Effector CD8-positive, alpha-beta T cell (primary cell): ENCODE data around the gene BACH2.
"Not testable (repeated sequence)": the region's sequence is repeated elsewhere in the genome, so short reads cannot be mapped to it uniquely, and the experiment has no call there.

Experiments used
- DNase-seq: peaks from one replicate; lab custom pipeline; 2025; lab: John Stamatoyannopoulos, UW

BACH2 gene

DNA sequence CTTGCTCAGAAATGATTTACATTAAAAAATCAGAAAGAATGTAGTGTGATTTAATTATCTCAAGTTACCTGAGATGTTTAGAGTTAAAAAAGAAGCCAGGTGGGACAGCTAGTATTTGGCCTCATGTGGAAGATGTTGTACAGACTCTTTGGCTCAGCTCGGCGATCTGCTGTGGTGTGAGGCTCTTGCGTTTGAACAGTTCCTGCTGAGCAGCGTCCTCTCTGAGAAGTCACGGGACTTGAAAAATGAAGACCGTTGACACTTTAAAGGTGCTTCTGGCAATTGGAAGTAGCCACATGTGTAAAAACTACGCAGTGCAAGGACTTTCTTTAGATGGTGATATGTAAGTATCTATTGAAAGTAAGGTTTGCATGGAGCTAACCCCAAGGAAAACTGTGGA lies 169.0 kb downstream of the BACH2 start:
- no peak for DNase-seq

DNA sequence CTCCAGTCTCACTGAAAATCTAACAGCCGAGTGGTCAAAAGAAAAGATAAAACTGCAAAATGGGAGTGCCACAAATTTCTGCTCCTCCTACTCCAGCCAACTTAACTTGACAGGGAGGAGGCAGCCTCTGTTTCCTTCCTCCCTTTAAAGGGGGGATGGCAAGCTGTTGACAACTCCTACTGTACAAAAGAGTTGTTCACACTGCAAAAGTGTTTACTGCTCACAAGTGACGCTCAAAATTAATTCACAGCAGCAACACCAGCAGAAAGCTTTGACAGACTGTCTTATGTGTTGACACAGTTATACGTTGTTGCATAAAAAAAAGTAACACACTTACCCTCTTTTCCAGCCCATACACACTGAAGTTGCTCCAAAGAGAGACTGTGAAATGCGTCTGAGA lies 169.8 kb downstream of the BACH2 start:
- no peak for DNase-seq

DNA sequence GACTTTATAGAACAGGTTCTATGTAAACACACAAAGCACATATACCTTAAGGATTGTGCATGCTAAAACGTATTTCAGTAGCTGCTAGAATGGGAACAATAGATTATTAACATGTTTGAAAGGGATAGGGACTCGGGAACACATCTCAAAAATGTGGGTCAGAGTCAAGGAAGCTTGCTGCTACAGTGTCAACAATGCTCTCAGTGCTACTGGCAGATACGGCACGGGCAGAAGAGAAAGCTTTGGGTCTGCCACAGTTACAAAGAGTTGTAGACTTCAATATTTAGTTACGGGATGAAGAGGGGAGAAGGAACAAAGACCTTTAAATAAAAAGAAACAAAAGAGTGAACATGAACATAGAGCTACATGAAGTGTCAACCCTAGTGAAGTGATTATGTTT lies 170.5 kb downstream of the BACH2 start:
- no peak for DNase-seq

DNA sequence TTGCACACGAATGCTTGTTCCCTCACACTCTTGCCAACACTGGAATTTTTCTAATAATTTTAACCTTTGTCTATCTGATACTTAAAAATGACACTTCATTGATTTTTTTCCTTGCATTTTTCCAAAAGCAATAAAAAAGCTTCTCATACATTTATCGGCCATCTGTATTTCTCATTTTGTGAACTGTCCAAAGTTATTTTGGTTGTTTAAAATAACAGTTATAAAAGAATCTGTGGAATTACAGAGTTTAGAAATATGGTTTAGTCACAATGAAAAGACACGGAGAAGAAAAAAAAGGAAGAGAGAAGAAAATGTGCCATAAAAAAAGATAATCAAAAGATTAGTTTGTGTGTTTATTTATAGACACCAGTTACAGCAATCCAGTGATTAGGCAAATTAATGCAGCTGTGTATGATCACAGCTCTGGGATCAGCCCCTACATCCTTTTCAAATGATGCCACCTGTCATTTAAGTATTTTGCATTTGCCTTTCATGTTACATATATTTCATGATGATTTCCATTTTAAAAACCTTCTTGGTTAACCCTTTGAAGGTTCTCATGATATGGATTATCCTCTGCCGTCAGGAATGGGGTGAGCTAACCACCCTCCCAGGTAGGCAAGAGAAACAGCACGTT lies 171.7 kb downstream of the BACH2 start:
- no peak for DNase-seq

DNA sequence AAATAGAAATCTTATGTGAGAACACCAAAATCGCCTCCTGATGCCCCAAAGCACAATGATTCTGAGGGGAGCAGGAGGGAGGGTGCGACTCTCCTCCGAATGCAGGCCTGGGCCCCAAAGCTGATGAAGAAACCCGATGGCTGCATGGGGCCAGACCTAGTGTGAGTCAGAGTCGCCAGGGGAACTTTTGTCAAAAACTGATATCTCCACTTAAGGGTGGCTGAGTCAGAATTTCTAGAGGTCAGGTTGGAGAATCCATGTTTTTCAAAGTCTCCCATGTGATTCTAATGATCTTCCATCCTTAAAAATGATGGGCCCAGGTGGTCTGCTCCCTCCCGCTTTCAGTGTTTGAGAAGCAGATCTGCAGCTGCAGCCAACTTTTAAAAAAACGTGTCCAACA lies 172.8 kb downstream of the BACH2 start:
- DNase-seq = no peak

DNA sequence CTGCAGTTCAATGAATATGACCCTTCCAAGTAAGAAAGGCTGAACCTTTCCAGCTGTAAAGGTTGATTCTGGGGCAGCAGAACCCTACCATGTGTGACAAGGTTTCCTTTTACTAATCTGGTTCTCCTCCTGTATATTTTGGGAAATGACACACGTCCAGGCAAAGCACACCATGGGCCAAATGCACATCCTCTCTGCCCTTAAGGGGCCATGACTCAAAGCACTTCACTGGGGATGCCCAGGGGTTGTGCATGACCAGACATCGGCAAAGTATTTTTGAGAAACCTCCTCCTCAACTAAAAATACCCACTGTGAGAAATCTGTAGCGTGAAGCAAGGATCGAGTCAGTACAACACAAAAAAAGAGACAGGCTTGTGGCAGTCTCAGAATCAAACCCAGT lies 174.7 kb downstream of the BACH2 start:
- DNase-seq = no peak

DNA sequence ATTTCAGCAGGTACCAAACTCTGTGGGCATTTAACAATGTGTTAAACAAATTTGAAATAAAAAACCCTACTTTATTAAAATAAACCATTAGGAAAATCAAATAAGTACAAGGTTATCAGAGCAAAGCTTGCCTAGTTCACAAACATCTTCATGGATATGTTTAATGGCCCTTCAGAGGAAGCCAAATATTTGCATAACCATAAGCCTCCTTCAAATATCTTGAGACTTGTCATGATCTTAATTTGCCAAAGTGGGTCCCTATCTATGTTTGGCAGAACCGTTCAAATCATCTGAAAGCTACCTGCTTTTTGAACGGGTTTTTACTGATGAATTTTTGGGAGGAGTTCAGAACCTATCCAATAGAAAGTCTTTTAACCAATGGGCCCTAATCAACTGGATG lies 176.3 kb downstream of the BACH2 start:
- DNase-seq = no peak

DNA sequence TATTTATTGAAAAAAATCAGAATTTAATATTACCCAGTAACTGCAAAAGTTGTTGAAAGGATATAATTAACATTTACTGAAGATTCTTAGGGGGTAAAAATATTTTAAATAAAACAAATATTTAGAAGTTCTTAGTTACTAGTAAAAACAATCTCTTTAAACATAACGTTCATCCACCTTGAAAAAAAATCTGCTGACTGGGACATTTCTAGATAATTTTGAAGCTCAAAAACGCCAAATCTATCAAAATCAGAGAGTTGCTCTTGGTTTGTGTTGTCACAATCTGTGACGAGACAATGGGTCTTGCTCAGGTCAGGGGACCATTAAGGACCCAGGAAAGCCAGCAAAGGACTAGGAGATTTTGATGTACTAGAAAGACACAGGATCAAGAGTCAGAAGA lies 177.0 kb downstream of the BACH2 start:
- no peak for DNase-seq

DNA sequence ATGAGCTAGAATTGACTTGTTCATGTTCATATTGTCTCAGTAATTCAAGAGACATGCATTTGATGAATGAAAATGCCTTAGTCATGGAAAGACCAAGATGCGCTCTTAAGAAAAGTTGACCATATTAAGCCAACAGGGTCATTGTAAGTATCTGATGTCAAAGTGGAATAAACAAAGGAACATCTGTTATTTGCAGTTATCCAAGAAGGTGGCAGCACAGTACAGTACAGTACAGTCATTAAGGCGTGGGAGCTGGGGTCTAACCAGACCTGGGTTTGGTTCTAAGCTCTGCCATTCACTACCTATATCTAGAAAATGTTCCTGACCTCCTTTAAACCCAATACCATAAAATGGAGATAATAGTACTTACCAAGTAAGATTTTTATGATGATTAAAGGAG lies 178.1 kb downstream of the BACH2 start:
- DNase-seq = no peak

DNA sequence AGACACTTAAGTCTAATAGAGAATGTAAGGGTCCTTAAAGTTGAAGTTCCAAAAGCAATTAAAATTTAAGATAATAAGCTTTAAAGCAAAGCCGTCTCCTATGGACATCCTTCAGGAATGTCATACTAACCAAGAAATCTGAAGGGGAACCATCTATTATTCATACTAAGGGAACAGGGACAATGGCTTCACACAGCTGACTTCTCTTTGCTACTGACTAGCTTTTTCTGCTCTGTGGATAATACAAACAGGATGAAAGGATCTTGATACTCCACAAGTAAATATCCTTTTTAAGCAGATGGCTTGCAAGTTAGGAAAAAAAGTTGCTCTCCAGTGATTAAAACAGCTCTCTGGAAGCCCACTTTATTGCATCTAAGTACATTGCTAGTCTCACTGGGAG lies 178.6 kb downstream of the BACH2 start:
- no peak for DNase-seq

DNA sequence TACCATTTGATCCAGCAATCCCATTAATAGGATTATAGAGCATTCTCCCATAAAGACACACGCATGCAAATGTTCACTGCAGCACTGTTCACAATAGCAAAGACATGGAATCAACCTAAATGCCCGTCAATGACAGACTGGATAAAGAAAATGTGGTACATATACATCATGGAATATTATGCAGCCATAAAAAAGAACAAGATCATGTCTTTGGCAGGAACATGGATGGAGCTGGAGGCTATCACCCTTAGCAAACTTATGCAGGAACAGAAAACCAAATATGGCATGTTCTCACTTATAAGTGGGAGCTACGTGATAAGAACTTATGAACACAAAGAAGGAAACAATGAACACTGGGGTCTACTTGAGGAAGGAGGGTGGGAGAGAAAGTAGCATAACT lies 180.5 kb downstream of the BACH2 start:
- DNase-seq = not testable (repeated sequence)

DNA sequence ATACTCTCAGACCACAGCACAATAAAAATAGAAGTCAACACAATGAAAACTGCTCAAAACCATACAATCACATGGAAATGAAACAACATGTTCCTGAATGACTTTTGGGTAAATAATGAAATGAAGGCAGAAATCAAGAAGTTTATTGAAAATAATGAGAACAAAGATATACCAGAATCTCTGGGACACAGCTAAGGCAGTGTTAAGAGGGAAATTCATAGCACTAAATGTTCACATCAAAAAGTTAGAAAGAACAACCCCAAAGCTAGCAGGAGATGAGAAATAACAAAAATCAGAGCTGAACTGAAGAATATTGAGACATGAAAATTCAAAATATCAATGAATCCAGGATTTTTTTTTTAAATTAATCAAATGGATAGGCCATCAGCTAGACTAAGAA lies 183.3 kb downstream of the BACH2 start:
- no peak for DNase-seq

DNA sequence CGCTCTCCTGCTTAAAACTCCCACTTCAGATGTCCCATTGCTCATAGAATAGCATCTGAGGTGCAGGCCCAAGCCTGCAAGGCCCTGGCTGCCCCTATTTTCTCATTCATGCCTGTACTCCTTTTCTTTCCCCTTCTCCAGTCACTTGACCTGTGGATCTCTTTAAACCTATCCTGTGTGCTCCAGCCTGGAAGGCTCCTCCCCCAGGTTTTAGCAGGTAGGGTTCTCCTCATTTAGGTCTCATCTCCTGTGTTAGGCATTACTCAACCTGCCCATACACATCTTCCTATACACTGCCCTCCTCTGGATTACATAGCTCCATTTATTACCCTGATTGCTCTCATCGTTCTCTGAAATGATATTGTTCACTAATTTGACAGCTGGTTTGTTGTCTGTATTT lies 185.3 kb downstream of the BACH2 start:
- no peak for DNase-seq

DNA sequence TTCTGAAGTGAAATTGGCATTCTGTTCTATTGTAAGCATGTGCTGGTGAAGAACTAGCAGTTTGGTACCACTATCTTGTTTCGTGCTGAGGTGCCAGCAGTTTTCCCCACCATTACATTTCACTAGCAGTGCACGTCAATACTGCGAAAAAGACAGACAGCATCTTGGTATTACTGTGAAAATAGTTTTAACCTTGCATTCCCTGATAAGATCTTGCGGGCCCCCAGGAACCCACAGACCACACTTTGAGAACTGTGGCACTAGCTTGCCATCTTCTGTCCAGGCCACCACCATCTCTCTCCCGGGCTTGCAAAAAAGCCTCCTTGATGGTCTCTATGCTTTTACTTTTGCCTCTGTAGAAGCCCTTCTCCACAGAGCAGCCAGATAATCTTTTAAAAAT lies 185.7 kb downstream of the BACH2 start:
- peak; percentile 59 for DNase-seq

DNA sequence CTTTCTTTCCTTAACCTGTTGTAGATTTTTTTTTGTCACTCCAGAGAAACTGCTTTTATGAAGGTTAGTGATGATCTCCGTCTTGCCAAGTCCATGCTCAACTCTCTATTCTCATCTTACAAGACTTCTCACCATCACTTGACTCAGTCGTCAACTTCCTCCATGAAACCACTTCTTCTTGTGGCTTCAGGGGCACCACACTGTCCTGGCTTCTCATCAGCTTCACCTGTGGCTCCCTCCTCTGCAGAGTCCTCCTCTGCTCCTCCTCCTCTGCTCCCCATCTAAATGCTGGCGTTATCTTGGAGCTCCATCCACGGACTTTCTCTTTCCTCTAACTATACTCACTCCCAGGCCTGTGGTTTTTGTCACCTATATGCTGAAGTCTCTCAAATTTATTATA lies 187.5 kb downstream of the BACH2 start:
- DNase-seq = no peak

DNA sequence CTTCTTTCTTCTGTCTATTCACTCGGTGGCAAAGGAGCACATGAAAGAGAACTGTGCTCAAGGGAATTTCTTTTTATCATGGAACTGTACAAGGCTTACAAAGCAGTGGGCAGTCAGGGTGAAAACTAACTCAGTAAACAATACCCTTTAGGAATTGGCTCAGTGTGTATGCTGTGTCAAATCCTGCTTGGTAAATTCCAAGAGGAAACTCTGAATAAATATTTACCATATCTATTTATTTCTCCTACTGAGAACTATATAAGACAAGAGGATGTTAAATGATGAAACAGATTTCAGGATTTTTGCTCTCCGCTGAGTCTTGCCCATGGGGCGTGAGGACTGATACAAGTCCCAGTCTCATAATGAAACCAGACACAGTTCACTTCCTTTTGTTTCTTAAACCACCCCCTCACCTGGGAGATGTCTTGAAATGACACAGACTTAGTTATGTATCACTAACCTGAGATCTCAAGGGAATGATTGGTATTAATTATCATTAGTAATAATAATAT lies 188.8 kb downstream of the BACH2 start:
- no peak for DNase-seq

DNA sequence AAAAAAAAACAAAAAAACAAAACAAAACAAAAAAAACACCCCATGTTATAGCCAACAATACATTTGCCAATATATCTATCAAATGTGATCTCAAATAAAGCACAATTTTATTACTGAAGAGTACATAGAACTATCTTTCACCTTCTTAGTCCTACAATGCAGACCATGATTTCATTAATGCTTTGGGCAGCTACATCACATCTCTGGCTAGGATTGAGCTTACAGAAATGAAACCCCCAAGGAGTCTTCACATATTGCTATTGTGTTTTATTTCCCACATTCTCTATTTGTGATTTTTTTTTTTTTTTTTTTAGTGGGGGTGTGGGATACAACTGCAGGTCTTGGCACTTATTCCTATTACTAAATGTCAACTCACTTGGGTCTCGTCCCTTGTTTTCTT lies 189.3 kb downstream of the BACH2 start:
- DNase-seq = no peak

DNA sequence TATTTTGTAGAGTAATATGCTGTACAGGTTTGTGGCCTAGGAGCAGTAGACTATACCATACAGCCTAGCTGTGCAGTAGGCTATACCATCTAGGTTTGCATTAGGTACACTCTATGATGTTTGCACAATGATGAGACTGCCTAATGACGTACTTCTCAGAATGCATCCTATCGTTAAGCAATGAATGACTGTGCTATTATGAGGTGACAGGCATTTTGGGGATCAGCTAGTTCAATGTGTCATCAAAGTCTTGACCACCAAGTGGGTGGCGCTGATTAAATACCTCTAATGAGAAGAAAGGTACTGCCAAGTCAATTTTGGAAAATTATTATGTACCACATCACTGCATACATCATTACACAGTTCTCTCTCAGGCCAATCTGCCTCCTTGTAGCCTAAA lies 190.2 kb downstream of the BACH2 start:
- no peak for DNase-seq

DNA sequence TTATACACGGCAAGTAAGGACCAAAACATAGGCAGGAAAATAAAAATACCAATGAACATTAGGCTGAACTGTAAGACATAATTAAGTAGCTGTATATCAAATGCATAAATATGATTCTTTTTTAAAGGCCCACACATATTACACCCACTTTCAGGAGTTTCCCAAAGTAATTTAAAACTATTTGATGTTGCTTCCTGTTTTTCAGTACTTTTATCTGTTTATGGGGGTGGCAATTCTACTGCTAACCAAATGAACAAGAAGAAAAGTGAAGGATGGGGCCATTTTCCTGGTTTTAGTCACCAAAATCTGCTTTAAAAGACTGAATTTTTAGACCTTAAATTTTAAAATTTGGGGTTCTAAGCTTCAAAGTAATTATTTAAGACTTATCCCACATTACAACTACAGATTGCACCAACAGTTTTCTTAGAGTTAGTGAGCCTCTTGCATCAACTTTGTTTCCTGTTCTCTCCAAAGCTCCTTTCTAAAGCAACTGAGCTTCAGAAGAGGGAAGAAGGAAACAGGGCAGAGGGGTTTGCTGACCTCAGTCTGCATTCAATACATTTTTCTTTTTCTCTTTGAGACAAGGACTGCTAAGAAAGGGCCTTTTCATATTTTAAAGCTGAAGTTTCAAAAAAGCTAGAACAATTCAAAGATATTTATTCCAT lies 191.0 kb downstream of the BACH2 start:
- no peak for DNase-seq

DNA sequence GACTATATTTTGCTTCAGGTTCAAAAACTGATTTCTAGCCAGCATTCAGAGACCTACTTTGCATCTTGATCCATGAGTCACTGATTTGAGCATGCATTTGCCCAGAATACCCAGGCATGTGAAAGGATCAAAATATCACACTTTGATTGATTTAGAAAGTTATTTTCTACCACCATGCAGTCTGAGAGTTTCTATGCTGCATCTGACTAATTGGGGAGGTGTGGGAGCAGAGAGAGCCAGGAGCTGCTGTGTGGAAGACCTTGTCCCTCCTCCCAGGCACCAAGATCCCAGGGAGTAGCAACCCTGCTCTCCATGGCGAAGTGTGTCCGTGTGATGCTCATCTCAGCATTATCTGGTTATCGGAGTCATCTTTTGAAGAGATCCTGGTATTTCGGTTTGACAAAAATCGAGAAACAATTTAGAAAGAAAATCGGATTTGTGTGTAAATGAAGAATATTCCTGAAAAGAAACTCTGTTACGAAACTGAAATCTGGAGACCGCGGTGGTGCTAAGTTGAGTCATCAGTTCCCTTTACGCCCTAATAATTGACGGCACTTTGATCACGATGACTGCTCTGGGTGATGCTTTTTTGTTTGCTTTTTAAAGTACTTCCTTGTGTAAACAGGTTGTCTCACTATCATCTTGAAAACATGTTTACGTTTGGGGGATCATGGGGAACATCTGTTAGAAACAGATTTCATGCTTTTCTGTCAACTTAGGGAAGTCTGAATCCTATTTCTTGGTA lies 193.4 kb downstream of the BACH2 start:
- no peak for DNase-seq

DNA sequence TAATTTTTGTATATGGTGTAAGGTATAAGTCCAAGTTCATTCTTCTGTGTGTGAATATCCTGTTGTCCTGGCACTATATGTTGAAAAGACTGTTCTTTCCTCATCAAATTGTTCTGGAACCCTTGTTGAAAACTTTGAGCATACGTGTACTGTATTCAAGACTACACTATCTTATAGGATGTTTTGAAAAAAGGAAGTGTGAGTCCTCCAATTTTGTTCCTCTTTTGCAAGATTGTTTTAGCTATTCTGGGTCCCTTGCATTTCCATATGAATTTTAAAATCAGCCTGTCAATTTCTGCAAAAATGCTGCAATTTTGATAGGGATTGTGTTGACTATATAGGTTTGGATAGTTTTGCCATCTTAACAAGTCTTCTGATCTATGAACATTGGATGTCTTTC lies 195.2 kb downstream of the BACH2 start:
- no peak for DNase-seq

DNA sequence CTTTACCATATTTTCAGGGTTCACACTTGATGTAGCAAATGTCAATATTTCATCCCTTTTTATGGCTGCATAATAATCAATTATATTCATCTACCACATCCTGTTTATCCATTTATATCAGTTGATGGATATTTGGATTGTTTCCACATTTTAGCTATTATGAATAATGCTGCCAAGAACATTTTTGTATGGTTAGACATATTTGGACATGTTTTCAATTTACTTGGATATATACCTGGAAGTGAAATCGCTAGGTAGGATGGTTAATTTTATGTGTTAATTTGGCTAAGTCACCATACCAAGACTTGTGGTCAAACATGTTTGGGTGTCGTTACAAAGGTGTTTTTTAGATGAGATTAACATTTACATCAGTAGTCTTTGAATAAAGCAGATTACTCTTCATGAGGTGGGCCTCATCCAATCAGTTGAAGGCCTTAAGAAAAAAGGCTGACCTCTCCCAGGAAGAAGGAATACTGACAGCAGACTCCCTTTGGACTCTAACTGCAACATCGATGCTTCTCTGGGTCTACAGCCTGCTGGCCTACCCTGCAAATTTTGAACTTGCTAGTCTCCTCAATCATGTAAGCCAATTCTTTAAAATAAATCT lies 196.5 kb downstream of the BACH2 start:
- DNase-seq = no peak

DNA sequence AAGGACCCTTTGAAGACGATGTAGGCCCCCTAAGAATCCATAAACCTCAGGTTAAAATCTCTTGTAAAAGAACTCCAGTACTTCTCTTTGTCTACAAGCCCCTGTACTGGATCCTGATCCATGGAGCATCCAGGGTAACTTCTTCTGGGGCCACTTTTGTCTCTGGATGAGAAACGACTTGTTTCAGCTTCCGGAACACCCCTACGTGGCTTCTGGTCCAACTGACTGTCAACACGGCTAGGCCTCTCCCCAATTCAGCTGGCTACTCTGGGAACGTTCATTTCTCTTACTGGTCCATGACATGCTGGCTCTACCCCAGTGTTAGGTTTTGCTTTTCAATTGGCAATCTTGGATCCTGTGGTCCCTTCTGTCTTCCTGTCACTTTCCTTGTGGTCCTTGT lies 198.0 kb downstream of the BACH2 start:
- no peak for DNase-seq
